ENCODE data around the gene ANO9.

The ANO9 gene

GRCh38 chr11:442611-443081, 835 bp upstream of the ANO9 start:
- peaks cover 8% of the 10 kb centered on the region for H3K4me1 ChIP-seq (ENCODE audit: insufficient read depth, low read length, severe bottlenecking)
- H3K4me3 ChIP-seq (ENCODE audit: low read depth, low read length, poor library complexity, severe bottlenecking), result no peak overlapping the region
- no peaks in the 10 kb centered on the region for H3F3A ChIP-seq (ENCODE audit: insufficient read depth, low read length)
- no peaks in the 10 kb centered on the region for H4K20me1 ChIP-seq (ENCODE audit: insufficient read depth, low read length)
- no peaks in the 10 kb centered on the region for H3K36me3 ChIP-seq (ENCODE audit: insufficient read depth, low read length)
- H3K9ac ChIP-seq (ENCODE audit: low read length), result no peak overlapping the region
- H2AFZ ChIP-seq (ENCODE audit: low read length), result no peak overlapping the region
- H3K4me2 ChIP-seq (ENCODE audit: low read length), result no peak overlapping the region
- H3K9me3 ChIP-seq (ENCODE audit: low read length), result no peaks in the 10 kb centered on the region
- no peaks in the 10 kb centered on the region for H3K79me2 ChIP-seq (ENCODE audit: insufficient read depth, low read length)
- H3K27me3 ChIP-seq (ENCODE audit: insufficient read depth, low read length), result peaks cover 8% of the 10 kb centered on the region; the same call in 1 of the 2 replicates
- no peaks in the 10 kb centered on the region for H3K9me2 ChIP-seq (ENCODE audit: low read depth, low read length)
- TF ChIP-seq CTCF (IDR thresholded peaks at IDR 0.05; ENCODE audit: low read length), result no peak
- no peak for TF ChIP-seq EZH2 (IDR thresholded peaks at IDR 0.05; ENCODE audit: borderline replicate concordance, low read length)
- no peak overlapping the region for H3K27ac ChIP-seq (ENCODE audit: low read depth, low read length, poor library complexity, severe bottlenecking)

- H3K79me2 ChIP-seq (ENCODE audit: insufficient read depth, low read length), result no peaks in the 10 kb centered on the region
- no peak overlapping the region for H3K27ac ChIP-seq (ENCODE audit: low read depth, low read length, poor library complexity, severe bottlenecking)
- peak overlapping the region; percentile 60; the same call in 1 of the 2 replicates for H3K9ac ChIP-seq (ENCODE audit: low read length)
These were observed 781 bp downstream of the ANO9 start for GRCh38 chr11:441043-441417.

GRCh38 chr11:440065-441042, 1.5 kb downstream of the ANO9 start:
- H2AFZ ChIP-seq (ENCODE audit: low read length), result no peak overlapping the region
- H3K27ac ChIP-seq (ENCODE audit: low read depth, low read length, poor library complexity, severe bottlenecking), result no peak overlapping the region
- no peaks in the 10 kb centered on the region for H3F3A ChIP-seq (ENCODE audit: insufficient read depth, low read length)
- H3K9me3 ChIP-seq (ENCODE audit: low read length), result no peaks in the 10 kb centered on the region
- H4K20me1 ChIP-seq (ENCODE audit: insufficient read depth, low read length), result no peaks in the 10 kb centered on the region
- H3K9me2 ChIP-seq (ENCODE audit: low read depth, low read length), result no peaks in the 10 kb centered on the region
- H3K4me2 ChIP-seq (ENCODE audit: low read length), result no peak overlapping the region
- H3K79me2 ChIP-seq (ENCODE audit: insufficient read depth, low read length), result no peaks in the 10 kb centered on the region
- peaks cover 8% of the 10 kb centered on the region for H3K4me1 ChIP-seq (ENCODE audit: insufficient read depth, low read length, severe bottlenecking)
- H3K4me3 ChIP-seq (ENCODE audit: low read depth, low read length, poor library complexity, severe bottlenecking), result no peak overlapping the region
- no peaks in the 10 kb centered on the region for H3K36me3 ChIP-seq (ENCODE audit: insufficient read depth, low read length)
- TF ChIP-seq EZH2 (IDR thresholded peaks at IDR 0.05; ENCODE audit: borderline replicate concordance, low read length) (no peak), CTCF (IDR thresholded peaks at IDR 0.05; ENCODE audit: low read length) (no peak)
- H3K9ac ChIP-seq (ENCODE audit: low read length), result no peak overlapping the region
- H3K27me3 ChIP-seq (ENCODE audit: insufficient read depth, low read length), result peaks cover 13% of the 10 kb centered on the region

More at GRCh38 chr11:441043-441417, 781 bp downstream of the ANO9 start:
- Histone ChIP-seq H3K27me3 (ENCODE audit: insufficient read depth, low read length) (peaks cover 13% of the 10 kb centered on the region), H3K9me2 (ENCODE audit: low read depth, low read length) (no peaks in the 10 kb centered on the region), H3K4me1 (ENCODE audit: insufficient read depth, low read length, severe bottlenecking) (peaks cover 8% of the 10 kb centered on the region), H3K4me3 (ENCODE audit: low read depth, low read length, poor library complexity, severe bottlenecking) (peak overlapping the region; percentile 65), H3K36me3 (ENCODE audit: insufficient read depth, low read length) (no peaks in the 10 kb centered on the region), H3F3A (ENCODE audit: insufficient read depth, low read length) (no peaks in the 10 kb centered on the region), H3K9me3 (ENCODE audit: low read length) (no peaks in the 10 kb centered on the region), H2AFZ (ENCODE audit: low read length) (no peak overlapping the region), H4K20me1 (ENCODE audit: insufficient read depth, low read length) (no peaks in the 10 kb centered on the region), H3K4me2 (ENCODE audit: low read length) (peak overlapping the region; percentile 67)
- TF ChIP-seq EZH2 (IDR thresholded peaks at IDR 0.05; ENCODE audit: borderline replicate concordance, low read length) (no peak), CTCF (IDR thresholded peaks at IDR 0.05; ENCODE audit: low read length) (no peak)

All from OCI-LY1 (cell line).